Endodermal cell (in vitro differentiated cells): ENCODE results near the gene ETNPPL. TPM values are rescaled to one million over a fixed set of nuclear protein-coding genes. Genes with fewer than 3 reads are reported as not detected.

Experiments
- DNase-seq: peaks from one replicate; pipeline ENCODE4 v3.0.0-alpha.2; 2017
- H3K27ac ChIP-seq: 2 replicates; pipeline ENCODE4 v1.5.1; 2013; ENCODE audit warnings: mild to moderate bottlenecking, low read depth, low read length, moderate library complexity
- H3K27me3 ChIP-seq: 2 replicates; pipeline ENCODE4 v1.6.1; 2013; ENCODE audit warnings: mild to moderate bottlenecking, low read length, moderate library complexity; ENCODE audit not compliant: insufficient read depth, control insufficient read depth, poor library complexity, severe bottlenecking
- H3K36me3 ChIP-seq: 2 replicates; pipeline ENCODE4 v1.7.0; 2013; ENCODE audit warnings: mild to moderate bottlenecking, low read length, moderate library complexity; ENCODE audit not compliant: control insufficient read depth, insufficient read depth
- H3K4me1 ChIP-seq: one replicate; pipeline ENCODE4 v1.7.0; 2013; ENCODE audit warnings: low read length; ENCODE audit not compliant: control insufficient read depth, insufficient read depth
- H3K4me3 ChIP-seq: 2 replicates; pipeline ENCODE4 v1.5.1; 2013; ENCODE audit warnings: mild to moderate bottlenecking, low read length, moderate library complexity
- H3K9ac ChIP-seq: 2 replicates; pipeline ENCODE4 v1.6.1; 2013; ENCODE audit warnings: mild to moderate bottlenecking, low read length, moderate library complexity; ENCODE audit not compliant: poor library complexity, severe bottlenecking; ENCODE audit errors: extremely low read depth
- H3K9me3 ChIP-seq: 2 replicates; pipeline ENCODE4 v1.6.1; 2013; ENCODE audit warnings: mild to moderate bottlenecking, low read length, moderate library complexity; ENCODE audit not compliant: control insufficient read depth
- H3K27ac Mint-ChIP-seq: 2 replicates; pipeline ENCODE4 v1.8.0; 2020; ENCODE audit warnings: mixed read lengths
- H3K27me3 Mint-ChIP-seq: 2 replicates; pipeline ENCODE4 v1.8.0; 2021; ENCODE audit warnings: mild to moderate bottlenecking, mixed read lengths; ENCODE audit not compliant: insufficient read depth
- H3K36me3 Mint-ChIP-seq: 2 replicates; pipeline ENCODE4 v1.8.0; 2020; ENCODE audit warnings: low read depth, mixed read lengths
- H3K4me1 Mint-ChIP-seq: 2 replicates; pipeline ENCODE4 v1.8.0; 2020; ENCODE audit warnings: mixed read lengths
- H3K4me3 Mint-ChIP-seq: 2 replicates; pipeline ENCODE4 v1.8.0; 2020; ENCODE audit warnings: mild to moderate bottlenecking, moderate library complexity, mixed read lengths
- H3K9me3 Mint-ChIP-seq: 2 replicates; pipeline ENCODE4 v1.8.0; 2020; ENCODE audit warnings: mild to moderate bottlenecking, mixed read lengths
- WGBS, 2 experiments: methylation state at CpG; one replicate each; pipeline versions ENCODE4 v1.1.5 to v1.1.7; 2013; ENCODE audit warnings: missing lambda C conversion rate in 2 of 2, mixed read lengths in 1 of 2; ENCODE audit not compliant: insufficient coverage in 1 of 2, insufficient read length in 1 of 2; 5-methylcytosine and 5-hydroxymethylcytosine counted together
- total RNA-seq, 2 donors: library from RNA; stranded (reverse); fragmentation: NEBNext Ultra II Directional in 1 of 2; extraction: Animal tissue kit (Norgen Biotek cat#: 25700) in 1 of 2; gene quantifications; 2 replicates in 1 of 2; 3 replicates in 1 of 2; pipeline ENCODE4 v1.2.1, GENCODE V29; 2021
- TF ChIP-seq, protein P1 (sequence below): fragments of 200-600 bp; sonication (generic); conservative IDR thresholded peaks from 2 replicates; pipeline ENCODE4 v1.5.0; 2021; ENCODE audit warnings: antibody characterized with exemption, mild to moderate bottlenecking

ETNPPL gene
- total RNA-seq, 2 donors from 2014 or later: 9.6 to 13.2 TPM

DNA sequence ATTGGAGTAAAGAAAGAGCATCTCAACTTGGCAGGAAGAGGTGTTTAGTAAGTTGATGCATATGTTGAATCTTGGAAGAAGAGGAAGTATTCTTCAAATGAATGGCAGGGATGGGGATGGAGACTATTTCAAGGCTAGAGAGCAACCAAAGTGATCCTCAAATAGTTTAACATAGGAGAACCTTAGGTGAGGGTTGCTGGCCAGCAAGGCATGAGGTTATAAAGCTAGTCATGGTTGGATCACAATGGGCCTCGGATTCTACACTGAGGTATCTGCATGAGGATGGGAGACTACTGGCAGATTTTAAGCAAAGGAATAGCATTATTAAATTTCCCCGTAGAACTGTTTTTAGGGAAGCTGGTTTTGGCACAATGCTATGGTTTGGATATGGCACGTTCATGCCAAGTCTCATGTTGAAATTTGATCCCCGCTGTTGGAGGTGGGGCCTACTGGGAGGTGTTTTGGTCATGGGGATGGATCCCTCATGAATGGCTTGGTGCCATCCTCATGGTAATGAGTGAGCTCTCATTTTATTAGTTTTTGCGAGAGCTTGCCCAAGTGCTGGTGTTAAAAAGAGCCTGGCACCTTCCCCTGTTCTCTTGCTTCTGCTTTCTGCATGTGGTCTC lies 41.9 kb upstream of the ETNPPL start:
- no peaks in the 10 kb centered on the region for H3K9me3 ChIP-seq
- Mint-ChIP-seq H3K27me3 (no peaks in the 10 kb centered on the region), H3K36me3 (no peaks in the 10 kb centered on the region), H3K4me3 (no peak overlapping the region), H3K27ac (no peak overlapping the region), H3K9me3 (no peaks in the 10 kb centered on the region), H3K4me1 (peaks cover 6% of the 10 kb centered on the region)
- TF ChIP-seq, protein P1, sequence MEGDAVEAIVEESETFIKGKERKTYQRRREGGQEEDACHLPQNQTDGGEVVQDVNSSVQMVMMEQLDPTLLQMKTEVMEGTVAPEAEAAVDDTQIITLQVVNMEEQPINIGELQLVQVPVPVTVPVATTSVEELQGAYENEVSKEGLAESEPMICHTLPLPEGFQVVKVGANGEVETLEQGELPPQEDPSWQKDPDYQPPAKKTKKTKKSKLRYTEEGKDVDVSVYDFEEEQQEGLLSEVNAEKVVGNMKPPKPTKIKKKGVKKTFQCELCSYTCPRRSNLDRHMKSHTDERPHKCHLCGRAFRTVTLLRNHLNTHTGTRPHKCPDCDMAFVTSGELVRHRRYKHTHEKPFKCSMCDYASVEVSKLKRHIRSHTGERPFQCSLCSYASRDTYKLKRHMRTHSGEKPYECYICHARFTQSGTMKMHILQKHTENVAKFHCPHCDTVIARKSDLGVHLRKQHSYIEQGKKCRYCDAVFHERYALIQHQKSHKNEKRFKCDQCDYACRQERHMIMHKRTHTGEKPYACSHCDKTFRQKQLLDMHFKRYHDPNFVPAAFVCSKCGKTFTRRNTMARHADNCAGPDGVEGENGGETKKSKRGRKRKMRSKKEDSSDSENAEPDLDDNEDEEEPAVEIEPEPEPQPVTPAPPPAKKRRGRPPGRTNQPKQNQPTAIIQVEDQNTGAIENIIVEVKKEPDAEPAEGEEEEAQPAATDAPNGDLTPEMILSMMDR: no peak
- H3K36me3 ChIP-seq: no peaks in the 10 kb centered on the region
- no peak overlapping the region for H3K9ac ChIP-seq
- H3K27ac ChIP-seq: no peak overlapping the region
- H3K4me1 ChIP-seq: no peaks in the 10 kb centered on the region
- DNase-seq: no peak
- H3K27me3 ChIP-seq: no peaks in the 10 kb centered on the region
- 93 to 96% methylated on average over 4 to 5 of the region's 5 CpGs for WGBS, 2 experiments
- H3K4me3 ChIP-seq: no peak overlapping the region

DNA sequence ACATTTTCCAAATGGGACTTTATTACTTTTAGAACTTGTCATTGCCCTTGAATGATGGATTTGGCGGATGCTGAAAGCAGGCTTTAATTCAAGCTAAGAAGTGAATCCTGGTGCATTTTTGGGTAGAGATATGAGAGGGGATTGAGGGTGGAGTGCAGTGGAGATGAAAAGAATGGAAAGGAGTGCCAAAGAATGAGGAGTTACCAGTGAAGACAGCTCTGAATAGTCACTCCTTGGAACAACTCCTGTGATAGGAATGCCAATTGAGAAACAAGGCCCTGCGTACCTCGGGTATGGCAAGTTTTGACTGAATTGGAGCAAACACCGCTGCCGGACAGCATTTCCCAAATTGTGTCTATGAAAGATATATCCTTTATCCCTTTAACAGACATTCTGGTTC lies 36.5 kb upstream of the ETNPPL start:
- no peaks in the 10 kb centered on the region for H3K27me3 ChIP-seq
- Mint-ChIP-seq H3K36me3 (no peaks in the 10 kb centered on the region), H3K27me3 (no peaks in the 10 kb centered on the region), H3K4me3 (no peak overlapping the region), H3K27ac (no peak overlapping the region), H3K9me3 (no peaks in the 10 kb centered on the region), H3K4me1 (peaks cover 8% of the 10 kb centered on the region)
- no peak overlapping the region for H3K4me3 ChIP-seq
- H3K27ac ChIP-seq: no peak overlapping the region
- no peaks in the 10 kb centered on the region for H3K36me3 ChIP-seq
- no peaks in the 10 kb centered on the region for H3K4me1 ChIP-seq
- no peak overlapping the region for H3K9ac ChIP-seq
- TF ChIP-seq, protein P1: no peak
- DNase-seq: no peak
- 59 to 60% methylated on average over 5 of the region's 5 CpGs for WGBS, 2 experiments
- H3K9me3 ChIP-seq: no peaks in the 10 kb centered on the region

DNA sequence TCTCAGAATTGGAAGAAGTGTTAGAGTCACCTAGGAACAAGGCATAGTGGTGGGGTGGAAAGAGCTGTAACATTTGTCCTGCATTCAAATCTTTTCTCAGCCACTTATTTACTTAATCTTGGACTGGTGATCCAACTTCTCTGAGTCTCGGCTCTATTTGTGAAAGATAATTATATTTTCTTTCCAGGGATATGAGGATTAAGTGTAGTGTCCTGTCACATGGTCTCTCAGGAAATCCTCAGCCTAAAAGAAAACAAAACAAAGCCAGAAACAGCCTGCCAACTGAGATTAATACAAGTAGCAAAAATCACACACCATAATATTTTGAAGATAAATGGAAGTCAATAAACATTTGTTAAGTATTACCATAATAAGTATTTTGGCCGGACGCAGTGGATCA lies 33.3 kb upstream of the ETNPPL start:
- H3K4me3 Mint-ChIP-seq: no peak overlapping the region
- no peak for DNase-seq
- H3K9me3 ChIP-seq: no peaks in the 10 kb centered on the region
- no peak overlapping the region for H3K9ac ChIP-seq
- H3K4me3 ChIP-seq: no peak overlapping the region
- peaks cover 3% of the 10 kb centered on the region for H3K4me1 Mint-ChIP-seq
- H3K36me3 ChIP-seq: no peaks in the 10 kb centered on the region
- TF ChIP-seq, protein P1: no peak
- WGBS, 2 experiments: 95 to 100% methylated on average over 2 to 3 of the region's 3 CpGs
- H3K36me3 Mint-ChIP-seq: no peaks in the 10 kb centered on the region
- H3K9me3 Mint-ChIP-seq: no peaks in the 10 kb centered on the region
- H3K27ac Mint-ChIP-seq: no peak overlapping the region
- H3K27ac ChIP-seq: no peak overlapping the region
- no peaks in the 10 kb centered on the region for H3K27me3 ChIP-seq
- H3K27me3 Mint-ChIP-seq: no peaks in the 10 kb centered on the region
- no peaks in the 10 kb centered on the region for H3K4me1 ChIP-seq
